C4-2B (cell line): ENCODE data around the gene CASP5.
"Not testable (repeated sequence)": the region's sequence is repeated elsewhere in the genome, so short reads cannot be mapped to it uniquely, and the experiment has no call there.

Experiments
- H3K27ac ChIP-seq: fragments of 450-650 bp; 2 replicates; pipeline ENCODE4 v1.5.1; 2017
- CTCF ChIP-seq: fragments of 450-650 bp; conservative IDR thresholded peaks from 2 replicates; pipeline ENCODE4 v1.5.1; 2017; ENCODE audit warnings: mild to moderate bottlenecking
- ZFX ChIP-seq: fragments of 450-650 bp; IDR thresholded peaks from 2 replicates; pipeline ENCODE4 v1.6.1; 2017

The CASP5 gene

GRCh38 chr11:105040703-105041102, 17.7 kb upstream of the CASP5 start:
- no peak overlapping the region for H3K27ac ChIP-seq
- TF ChIP-seq ZFX (no peak), CTCF (no peak)

- no peak within 1 kb of the TSS for H3K27ac ChIP-seq
- TF ChIP-seq CTCF (no peak), ZFX (no peak)
Observed at GRCh38 chr11:105034813-105035620, 12.0 kb upstream of the CASP5 start, which contains the start of gene CASP1. CASP1 (minus strand) TSS chr11:105035144; CDS start chr11:105035113, 31 bp downstream.

- not testable (repeated sequence) for H3K27ac ChIP-seq
Observed at GRCh38 chr11:105034388-105034787, 11.4 kb upstream of the CASP5 start.

GRCh38 chr11:105033781-105034180, 10.8 kb upstream of the CASP5 start:
- TF ChIP-seq ZFX (no peak), CTCF (no peak)
- no peak overlapping the region for H3K27ac ChIP-seq

GRCh38 chr11:105033343-105033742, 10.4 kb upstream of the CASP5 start:
- H3K27ac ChIP-seq = no peak overlapping the region
- TF ChIP-seq CTCF (no peak), ZFX (no peak)

- H3K27ac ChIP-seq = no peak overlapping the region
- TF ChIP-seq ZFX (no peak), CTCF (no peak)
Observed at GRCh38 chr11:105032495-105032894, 9.5 kb upstream of the CASP5 start.

GRCh38 chr11:105027678-105028077, 4.7 kb upstream of the CASP5 start:
- no peak for TF ChIP-seq ZFX
- no peak for TF ChIP-seq CTCF
- H3K27ac ChIP-seq = no peak overlapping the region

GRCh38 chr11:105024394-105024793, 1.4 kb upstream of the CASP5 start:
- TF ChIP-seq ZFX = no peak
- no peak for TF ChIP-seq CTCF
- no peak overlapping the region for H3K27ac ChIP-seq
